Measurements from ENCODE around the gene ZNF740.
A peak's percentile ranks its signal among the peaks of the same experiment; 100 is the strongest.
"Not testable (repeated sequence)": the region's sequence is repeated elsewhere in the genome, so short reads cannot be mapped to it uniquely, and the experiment has no call there.

ZNF740 gene

GRCh38 chr12:53173085-53173715, 7.3 kb upstream of the ZNF740 start:
- no peak for DNase-seq (ENCODE audit: low read depth)

- DNase-seq (ENCODE audit: low read depth): no peak
These were observed 5.5 kb upstream of the ZNF740 start for GRCh38 chr12:53174881-53175491.

GRCh38 chr12:53176750-53177149, 3.8 kb upstream of the ZNF740 start:
- DNase-seq (ENCODE audit: low read depth): no peak

- not testable (repeated sequence) for DNase-seq (ENCODE audit: low read depth)
These were observed 3.1 kb upstream of the ZNF740 start for GRCh38 chr12:53177447-53177846.

GRCh38 chr12:53178803-53179202, 1.7 kb upstream of the ZNF740 start:
- DNase-seq (ENCODE audit: low read depth): not testable (repeated sequence)

- peak; percentile 29 for DNase-seq (ENCODE audit: low read depth)
These were observed 769 bp upstream of the ZNF740 start for GRCh38 chr12:53179687-53180219.

- peak; percentile 26 for DNase-seq (ENCODE audit: low read depth)
These were observed 566 bp downstream of the ZNF740 start for GRCh38 chr12:53180931-53181645.

- DNase-seq (ENCODE audit: low read depth): no peak
These were observed 1.4 kb downstream of the ZNF740 start for GRCh38 chr12:53181935-53182334.

GRCh38 chr12:53182903-53183302, 2.4 kb downstream of the ZNF740 start:
- DNase-seq (ENCODE audit: low read depth): no peak

GRCh38 chr12:53184828-53185227, 4.3 kb downstream of the ZNF740 start:
- no peak for DNase-seq (ENCODE audit: low read depth)

GRCh38 chr12:53185582-53186153, 5.1 kb downstream of the ZNF740 start:
- DNase-seq (ENCODE audit: low read depth): no peak

GRCh38 chr12:53186745-53187144, 6.2 kb downstream of the ZNF740 start:
- DNase-seq (ENCODE audit: low read depth): no peak

- no peak for DNase-seq (ENCODE audit: low read depth)
These were observed 6.8 kb downstream of the ZNF740 start for GRCh38 chr12:53187145-53187899.

GRCh38 chr12:53190108-53190729, 9.7 kb downstream of the ZNF740 start:
- no peak for DNase-seq (ENCODE audit: low read depth)

GRCh38 chr12:53191096-53191884, 10.8 kb downstream of the ZNF740 start:
- DNase-seq (ENCODE audit: low read depth): no peak

GRCh38 chr12:53191885-53192530, 11.5 kb downstream of the ZNF740 start:
- no peak for DNase-seq (ENCODE audit: low read depth)

GRCh38 chr12:53192531-53193021, 12.1 kb downstream of the ZNF740 start:
- no peak for DNase-seq (ENCODE audit: low read depth)

- no peak for DNase-seq (ENCODE audit: low read depth)
These were observed 12.5 kb downstream of the ZNF740 start for GRCh38 chr12:53193040-53193439.

- DNase-seq (ENCODE audit: low read depth): no peak
These were observed 13.6 kb downstream of the ZNF740 start for GRCh38 chr12:53193985-53194716.

All from HS-5 (cell line).